Ovary (tissue), 3 donors: ENCODE data around the gene SORCS2.
A peak's percentile ranks its signal among the peaks of the same experiment; 100 is the strongest.

Source experiments
- CTCF ChIP-seq, 3 donors: fragments of 450-650 bp in 2 of 3; fragments of 200-600 bp in 1 of 3; IDR thresholded peaks; one replicate each; pipeline versions ENCODE4 v1.5.1 to v1.8.0; 2016 to 2022; ENCODE audit warnings: antibody characterized with exemption in 3 of 3, mild to moderate bottlenecking in 1 of 3
- EP300 ChIP-seq: sonication (generic); formaldehyde crosslinking; IDR thresholded peaks from one replicate; pipeline ENCODE4 v1.6.1; 2017; ENCODE audit warnings: antibody characterized with exemption
- donor health status: DM: no; HTN: no; CAD: no.

- TF ChIP-seq EP300, result no peak
- peak; percentile 77 to 81 (median 80) for TF ChIP-seq CTCF (IDR thresholded peaks at IDR 0.05)
Measured at GRCh38 chr4:7719354-7720174, 527.2 kb downstream of the SORCS2 start.
